B cell (primary cell): ENCODE data around the gene FGD4. TPM values are rescaled to one million over a fixed set of nuclear protein-coding genes. Genes with fewer than 3 reads are reported as not detected.

ENCODE experiments used
- ATAC-seq: fragments of 200-7000 bp; cut with Tn5 transposase; one replicate; pipeline ENCODE4 v1.10.0; 2021; ENCODE audit warnings: low read depth, mild to moderate bottlenecking, moderate number of reproducible peaks, moderate library complexity
- CTCF ChIA-PET: fragments of 350-600 bp; sonication (Branson Sonifier 250); formaldehyde crosslinking; loops from one replicate; lab custom pipeline; 2021; ENCODE audit warnings: antibody characterized with exemption, inconsistent platforms; lab: Charles Lee
- POLR2A ChIA-PET: fragments of 350-600 bp; sonication (Branson Sonifier 250); formaldehyde crosslinking; loops from one replicate; lab custom pipeline; 2021; ENCODE audit warnings: antibody characterized with exemption; lab: Charles Lee
- DNase-seq: peaks from one replicate; pipeline ENCODE4 v3.0.0; 2013
- H2AFZ ChIP-seq: 2 replicates; pipeline ENCODE4 v1.6.1; 2012; ENCODE audit warnings: mild to moderate bottlenecking, low read depth, low read length; ENCODE audit not compliant: insufficient read depth, poor library complexity, severe bottlenecking
- H3K27ac ChIP-seq, 2 donors: 1 replicate in 1 of 2; 2 replicates in 1 of 2; pipeline ENCODE4 v1.5.1; 2012 to 2013; ENCODE audit warnings: low read length in 2 of 2, mild to moderate bottlenecking in 2 of 2, moderate library complexity in 1 of 2
- H3K27me3 ChIP-seq, 4 experiments: fragments of 200-600 bp in 1 of 4; sonication (generic) in 1 of 4; replicated peaks in 1 of 4; 1 replicate in 2 of 4; 2 replicates in 2 of 4; pipeline versions ENCODE4 v1.6.1 to v1.7.0; 2013 to 2016; ENCODE audit warnings: low read length in 3 of 4, mild to moderate bottlenecking in 2 of 4, mixed read lengths in 1 of 4, moderate library complexity in 1 of 4; ENCODE audit not compliant: insufficient read depth in 4 of 4, control insufficient read depth in 3 of 4; ENCODE audit errors: control extremely low read depth in 1 of 4
- H3K36me3 ChIP-seq, 2 experiments: replicated peaks in 1 of 2; 1 replicate in 1 of 2; 2 replicates in 1 of 2; pipeline versions ENCODE4 v1.6.1 to v1.7.1; 2013; ENCODE audit warnings: low read length in 1 of 2; ENCODE audit not compliant: insufficient read depth in 2 of 2, control insufficient read depth in 1 of 2; ENCODE audit errors: control extremely low read depth in 1 of 2, extremely low read depth in 1 of 2
- H3K4me1 ChIP-seq, 2 donors: fragments of 200-600 bp in 1 of 2; sonication (generic) in 1 of 2; 1 replicate in 1 of 2; 2 replicates in 1 of 2; pipeline versions ENCODE4 v1.5.1 to v1.6.1; 2013 to 2017; ENCODE audit warnings: low read length in 2 of 2; ENCODE audit not compliant: control insufficient read depth in 2 of 2, insufficient read depth in 2 of 2
- H3K4me2 ChIP-seq: replicated peaks from 2 replicates; pipeline ENCODE3; 2012; ENCODE audit warnings: mild to moderate bottlenecking, low read depth, low read length; ENCODE audit not compliant: poor library complexity, severe bottlenecking
- H3K4me3 ChIP-seq, 5 experiments: fragments of 200-600 bp in 1 of 5; sonication (generic) in 1 of 5; 1 replicate in 3 of 5; 2 replicates in 2 of 5; pipeline versions ENCODE4 v1.5.1 to v1.7.0; 2011 to 2016; ENCODE audit warnings: low read length in 4 of 5, mild to moderate bottlenecking in 4 of 5, low read depth in 2 of 5, control low read depth in 1 of 5, moderate library complexity in 1 of 5; ENCODE audit not compliant: insufficient read depth in 1 of 5; ENCODE audit errors: control extremely low read depth in 1 of 5, extremely low read depth in 1 of 5
- H3K79me2 ChIP-seq: fragments of 200-600 bp; sonication (generic); one replicate; pipeline ENCODE4 v1.6.0; 2016; ENCODE audit warnings: low read length; ENCODE audit not compliant: control insufficient read depth, insufficient read depth
- H3K9ac ChIP-seq: fragments of 200-600 bp; sonication (generic); 2 replicates; pipeline ENCODE4 v1.6.1; 2017; ENCODE audit warnings: mild to moderate bottlenecking, low read length, moderate library complexity
- H3K9me3 ChIP-seq, 3 donors: one replicate each; pipeline versions ENCODE4 v1.6.1 to v1.7.1; 2013; ENCODE audit warnings: low read length in 2 of 3; ENCODE audit not compliant: control insufficient read depth in 2 of 3, insufficient read depth in 1 of 3; ENCODE audit errors: control extremely low read depth in 1 of 3
- H4K20me1 ChIP-seq: 2 replicates; pipeline ENCODE4 v1.6.0; 2012; ENCODE audit warnings: mild to moderate bottlenecking, low read length; ENCODE audit not compliant: insufficient read depth, control insufficient read depth, poor library complexity, severe bottlenecking
- H3K27ac Mint-ChIP-seq: one replicate; pipeline ENCODE4 v1.8.0; 2021; ENCODE audit warnings: mixed read lengths
- H3K27me3 Mint-ChIP-seq: one replicate; pipeline ENCODE4 v1.8.0; 2021; ENCODE audit warnings: mixed read lengths
- H3K4me1 Mint-ChIP-seq: one replicate; pipeline ENCODE4 v1.8.0; 2021; ENCODE audit warnings: mixed read lengths
- H3K4me3 Mint-ChIP-seq: one replicate; pipeline ENCODE4 v1.8.0; 2021; ENCODE audit warnings: mixed read lengths
- H3K9me3 Mint-ChIP-seq: one replicate; pipeline ENCODE4 v1.8.0; 2022; ENCODE audit warnings: mixed read lengths; ENCODE audit not compliant: insufficient read depth
- CTCF ChIP-seq: fragments of 200-600 bp; IDR thresholded peaks from one replicate; pipeline ENCODE4 v1.8.0; 2022; ENCODE audit warnings: antibody characterized with exemption, mild to moderate bottlenecking
- EZH2 ChIP-seq: IDR thresholded peaks from 2 replicates; pipeline ENCODE4 v1.6.1; 2012; ENCODE audit warnings: borderline replicate concordance, low read depth, mild to moderate bottlenecking, moderate library complexity, low read length; ENCODE audit not compliant: insufficient read depth, poor library complexity, severe bottlenecking
- WGBS: methylation state at CpG from one replicate; pipeline ENCODE4 v1.1.5; 2013; ENCODE audit warnings: missing lambda C conversion rate; ENCODE audit not compliant: insufficient coverage; 5-methylcytosine and 5-hydroxymethylcytosine counted together
- intact Hi-C: fragments of 100-400 bp; cut with micrococcal nuclease; formaldehyde crosslinking; loops from one replicate; pipeline ENCODE4 v1.10.0; 2022
- polyA plus RNA-seq: library from polyadenylated mRNA; depleted of rRNA; stranded (reverse); fragments of >200 nt; gene quantifications from 2 replicates; pipeline ENCODE4 v1.2.3, GENCODE V29; 2012
- total RNA-seq, 2 donors: library from RNA; stranded (reverse); fragments of 120-200 nt in 1 of 2; gene quantifications; 1 replicate in 1 of 2; 2 replicates in 1 of 2; pipeline versions ENCODE4 v1.2.3 to v1.2.4, GENCODE V29; 2013 to 2022

Gene FGD4
- total and polyA plus RNA-seq, 2 donors (not counting 1 experiment from before 2014, with no cell fraction given): 2.1 to 2.8 TPM

DNA sequence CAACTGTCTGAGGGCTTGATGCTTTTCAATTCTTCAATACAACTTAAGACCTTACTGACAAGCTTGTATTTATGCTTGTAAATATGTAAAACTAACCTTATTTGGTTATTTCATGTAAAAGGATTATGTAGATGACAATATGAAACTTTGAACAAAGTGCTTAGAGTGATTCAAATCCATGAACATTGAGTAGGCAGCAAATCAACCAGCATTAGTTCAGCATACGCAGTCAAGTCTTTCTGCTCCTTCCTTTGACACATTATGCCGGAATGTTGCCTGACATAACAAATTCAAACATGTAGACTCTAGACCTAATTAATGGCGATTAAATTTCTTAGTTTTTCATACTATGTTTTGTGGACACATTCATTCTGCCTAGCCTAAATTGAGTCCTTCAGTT, 105.2 kb downstream of the FGD4 start:
- ATAC-seq (no peak), DNase-seq (no peak)
- H3K79me2 ChIP-seq: no peaks in the 10 kb centered on the region
- H3K4me1 ChIP-seq: no peaks in the 10 kb centered on the region
- no peaks in the 10 kb centered on the region for H3K9me3 Mint-ChIP-seq
- H3K9me3 ChIP-seq: no peaks in the 10 kb centered on the region
- no peak overlapping the region for H3K4me2 ChIP-seq
- no peaks in the 10 kb centered on the region for H4K20me1 ChIP-seq
- H3K4me3 Mint-ChIP-seq: no peak overlapping the region
- peaks cover 2% of the 10 kb centered on the region for H3K4me1 Mint-ChIP-seq
- no peak overlapping the region for H2AFZ ChIP-seq
- no peak for TF ChIP-seq CTCF
- WGBS: 100% methylated on average over 2 of the region's 3 CpGs
- no peak overlapping the region for H3K9ac ChIP-seq
- no peak overlapping the region for H3K4me3 ChIP-seq
- H3K27me3 Mint-ChIP-seq: no peaks in the 10 kb centered on the region
- no peaks in the 10 kb centered on the region for H3K36me3 ChIP-seq
- H3K27ac ChIP-seq: no peak overlapping the region
- intact Hi-C loops: no loop called here
- no peak overlapping the region for H3K27ac Mint-ChIP-seq
- ChIA-PET POLR2A (no interaction called here), CTCF (no interaction called here)
- no peaks in the 10 kb centered on the region for H3K27me3 ChIP-seq

DNA sequence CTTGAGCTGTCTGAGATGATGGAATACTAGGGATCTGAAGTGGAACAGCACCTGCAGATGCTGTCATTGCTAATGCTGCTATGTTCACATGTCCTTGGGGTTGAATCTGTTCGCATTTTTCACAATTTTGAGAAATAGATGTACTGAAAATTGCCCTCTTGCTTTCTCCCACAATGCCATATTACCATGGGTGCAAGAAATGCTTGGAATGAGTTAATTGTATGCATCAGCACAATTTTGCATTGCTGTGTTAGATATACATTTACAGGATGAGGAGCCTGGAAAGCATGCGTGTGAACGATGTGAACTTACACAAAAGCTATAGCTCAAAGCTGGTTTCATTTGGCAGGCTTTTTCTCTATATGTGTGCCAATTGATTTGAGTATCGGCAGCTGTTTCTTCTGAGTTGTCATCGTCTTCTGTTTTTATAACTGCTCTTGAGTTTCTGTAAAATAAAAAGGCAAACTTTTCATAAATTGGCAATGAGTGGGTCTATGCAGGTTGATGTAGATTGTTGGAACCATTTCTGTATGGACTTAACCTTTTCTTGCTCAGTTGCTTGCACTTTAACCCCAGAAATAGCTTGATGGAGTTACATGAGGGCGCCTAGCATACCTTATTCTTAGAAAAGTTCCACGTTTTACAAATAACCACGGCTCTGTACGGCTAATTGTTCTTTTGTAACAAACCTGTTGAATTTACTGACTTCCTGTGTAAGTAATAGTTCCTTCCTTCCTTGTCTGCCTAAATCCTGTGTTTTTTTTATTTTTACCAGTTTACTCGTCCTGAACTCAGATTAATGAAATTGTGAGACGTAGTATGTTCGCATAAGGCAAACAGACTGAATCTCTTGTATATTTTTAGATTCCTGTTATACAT, 105.9 kb downstream of the FGD4 start:
- no peak for ATAC-seq
- Mint-ChIP-seq H3K27me3 (no peaks in the 10 kb centered on the region), H3K27ac (no peak overlapping the region), H3K9me3 (no peaks in the 10 kb centered on the region), H3K4me1 (peaks cover 2% of the 10 kb centered on the region), H3K4me3 (no peak overlapping the region)
- H3K9me3 ChIP-seq: no peaks in the 10 kb centered on the region
- no peaks in the 10 kb centered on the region for H3K79me2 ChIP-seq
- H3K36me3 ChIP-seq: no peaks in the 10 kb centered on the region
- TF ChIP-seq CTCF (no peak), EZH2 (no peak)
- H3K4me2 ChIP-seq: no peak overlapping the region
- ChIA-PET POLR2A (no interaction called here), CTCF (interaction anchor here (0.6 to 0.7 kb wide), 2 partner anchors 19 to 250 kb away, joined by 3 read pairs; partner anchors contain the start of gene YARS2)
- WGBS: 100% methylated on average over 2 of the region's 12 CpGs
- no peak overlapping the region for H3K9ac ChIP-seq
- H3K27me3 ChIP-seq: no peaks in the 10 kb centered on the region
- no peaks in the 10 kb centered on the region for H3K4me1 ChIP-seq
- intact Hi-C loops: no loop called here
- H3K27ac ChIP-seq: no peak overlapping the region
- no peak overlapping the region for H2AFZ ChIP-seq
- DNase-seq: no peak
- no peaks in the 10 kb centered on the region for H4K20me1 ChIP-seq
- no peak overlapping the region for H3K4me3 ChIP-seq
